Mesenchymal stem cell (in vitro differentiated cells and primary cell): ENCODE measurements around the gene TRPV3. TPM values are rescaled to one million over a fixed set of nuclear protein-coding genes. Genes with fewer than 3 reads are reported as not detected.

Experiments used
- DNase-seq: peaks from one replicate; pipeline ENCODE4 v3.0.0-alpha.2; 2013
- H2AFZ ChIP-seq: one replicate; pipeline ENCODE4 v1.6.1; 2013; ENCODE audit warnings: low read depth, mild to moderate bottlenecking, control low read depth, inconsistent platforms, low read length, moderate library complexity
- H2AK5ac ChIP-seq: 2 replicates; pipeline ENCODE4 v1.6.1; 2013; ENCODE audit warnings: low read length, moderate library complexity, mild to moderate bottlenecking, inconsistent platforms; ENCODE audit not compliant: severe bottlenecking
- H2BK120ac ChIP-seq: one replicate; pipeline ENCODE4 v1.6.1; 2013; ENCODE audit warnings: low read depth, mild to moderate bottlenecking, inconsistent platforms, low read length, moderate library complexity
- H2BK12ac ChIP-seq, 2 experiments: one replicate each; pipeline ENCODE4 v1.6.1; 2013; ENCODE audit warnings: inconsistent platforms in 2 of 2, low read length in 2 of 2, mild to moderate bottlenecking in 2 of 2, moderate library complexity in 2 of 2, control low read depth in 1 of 2
- H2BK15ac ChIP-seq: one replicate; pipeline ENCODE4 v1.6.1; 2013; ENCODE audit warnings: mild to moderate bottlenecking, low read depth, inconsistent platforms; ENCODE audit not compliant: poor library complexity, severe bottlenecking
- H2BK5ac ChIP-seq: 2 replicates; pipeline ENCODE4 v1.6.1; 2013; ENCODE audit warnings: low read depth, mild to moderate bottlenecking, low read length, control low read depth, inconsistent platforms; ENCODE audit not compliant: poor library complexity, severe bottlenecking
- H3K14ac ChIP-seq, 2 experiments: one replicate each; pipeline ENCODE4 v1.6.1; 2013; ENCODE audit warnings: inconsistent platforms in 2 of 2, low read length in 2 of 2, control low read depth in 1 of 2, mild to moderate bottlenecking in 1 of 2, moderate library complexity in 1 of 2
- H3K18ac ChIP-seq, 2 experiments: one replicate each; pipeline ENCODE4 v1.6.1; 2013; ENCODE audit warnings: inconsistent platforms in 2 of 2, low read length in 2 of 2, control low read depth in 1 of 2, low read depth in 1 of 2, mild to moderate bottlenecking in 1 of 2
- H3K23ac ChIP-seq, 2 experiments: one replicate each; pipeline ENCODE4 v1.6.1; 2013; ENCODE audit warnings: inconsistent platforms in 2 of 2, low read length in 2 of 2, mild to moderate bottlenecking in 2 of 2, moderate library complexity in 2 of 2, control low read depth in 1 of 2
- H3K27ac ChIP-seq: 2 replicates; pipeline ENCODE4 v1.5.1; 2013; ENCODE audit warnings: mild to moderate bottlenecking, moderate library complexity, low read length, control low read depth, inconsistent platforms; ENCODE audit not compliant: poor library complexity, severe bottlenecking
- H3K27me3 ChIP-seq, 2 experiments: 2 replicates each; pipeline versions ENCODE4 v1.6.1 to v1.7.0; 2013; ENCODE audit warnings: low read length in 2 of 2, mild to moderate bottlenecking in 2 of 2, moderate library complexity in 2 of 2, control low read depth in 1 of 2, inconsistent platforms in 1 of 2; ENCODE audit not compliant: control insufficient read depth in 1 of 2, insufficient read depth in 1 of 2
- H3K36me3 ChIP-seq, 2 experiments: 2 replicates each; pipeline versions ENCODE4 v1.6.1 to v1.7.0; 2013; ENCODE audit warnings: low read length in 2 of 2, control low read depth in 1 of 2, inconsistent platforms in 1 of 2, low read depth in 1 of 2, mild to moderate bottlenecking in 1 of 2; ENCODE audit not compliant: insufficient read depth in 2 of 2, control insufficient read depth in 1 of 2
- H3K4ac ChIP-seq, 2 experiments: one replicate each; pipeline ENCODE4 v1.6.1; 2013; ENCODE audit warnings: inconsistent platforms in 2 of 2, low read length in 2 of 2, mild to moderate bottlenecking in 2 of 2, moderate library complexity in 2 of 2, control low read depth in 1 of 2, low read depth in 1 of 2
- H3K4me1 ChIP-seq: 2 replicates; pipeline ENCODE4 v1.6.1; 2013; ENCODE audit warnings: low read depth, low read length, control low read depth; ENCODE audit not compliant: control insufficient read depth, insufficient read depth
- H3K4me2 ChIP-seq: 2 replicates; pipeline ENCODE4 v1.6.1; 2013; ENCODE audit warnings: low read length, mild to moderate bottlenecking, inconsistent platforms; ENCODE audit not compliant: poor library complexity, severe bottlenecking
- H3K4me3 ChIP-seq, 2 experiments: 2 replicates each; pipeline versions ENCODE4 v1.5.1 to v1.7.0; 2013; ENCODE audit warnings: low read length in 2 of 2, mild to moderate bottlenecking in 2 of 2, control low read depth in 1 of 2, low read depth in 1 of 2; ENCODE audit not compliant: insufficient read depth in 1 of 2
- H3K79me1 ChIP-seq: replicated peaks from 2 replicates; pipeline ENCODE4 v1.6.1; 2013; ENCODE audit warnings: mild to moderate bottlenecking, control low read depth, low read length, inconsistent platforms; ENCODE audit not compliant: poor library complexity, severe bottlenecking
- H3K9ac ChIP-seq: 2 replicates; pipeline ENCODE4 v1.7.0; 2013; ENCODE audit warnings: mild to moderate bottlenecking, low read length, moderate library complexity
- H3K9me3 ChIP-seq: 2 replicates; pipeline ENCODE4 v1.7.0; 2013; ENCODE audit warnings: mild to moderate bottlenecking, low read length; ENCODE audit not compliant: control insufficient read depth
- H4K8ac ChIP-seq: one replicate; pipeline ENCODE4 v1.6.1; 2013; ENCODE audit warnings: inconsistent platforms, mild to moderate bottlenecking, low read length, moderate library complexity
- H4K91ac ChIP-seq: one replicate; pipeline ENCODE4 v1.6.1; 2013; ENCODE audit warnings: mild to moderate bottlenecking, low read length, inconsistent platforms
- WGBS: methylation state at CpG from one replicate; pipeline ENCODE4 v1.1.7; 2013; ENCODE audit warnings: mixed read lengths; 5-methylcytosine and 5-hydroxymethylcytosine counted together
- polyA plus RNA-seq, 2 experiments: library from polyadenylated mRNA; stranded (reverse); fragments of 200-250 nt; gene quantifications; one replicate each; pipeline ENCODE4 v1.2.3, GENCODE V29; 2013

The TRPV3 gene
- 0.22 TPM for polyA plus RNA-seq (2013, experiment 1 of 2)
- polyA plus RNA-seq (2013, experiment 2 of 2): 0.21 TPM

GRCh38 chr17:3557768-3558583, at the start of gene TRPV3:
TSS of gene TRPV3 (minus strand) at chr17:3557812. CDS start at chr17:3554850, 2,962 bp downstream.
- H2BK12ac ChIP-seq: no peak within 1 kb of the TSS
- no peak within 1 kb of the TSS for H3K4me2 ChIP-seq
- peak within 1 kb of the TSS; percentile 62 for H3K9ac ChIP-seq
- no peak within 1 kb of the TSS for H2BK15ac ChIP-seq
- H3K36me3 ChIP-seq: no peaks in the 10 kb centered on the region
- no peak within 1 kb of the TSS for H3K18ac ChIP-seq
- WGBS: 88% methylated on average over 22 of the region's 23 CpGs
- peaks cover 12% of the 10 kb centered on the region for H3K4me1 ChIP-seq
- H2BK120ac ChIP-seq: no peak within 1 kb of the TSS
- no peak within 1 kb of the TSS for H2AFZ ChIP-seq
- H4K8ac ChIP-seq: no peak within 1 kb of the TSS
- H4K91ac ChIP-seq: no peak within 1 kb of the TSS
- H3K79me1 ChIP-seq: no peaks in the 10 kb centered on the region
- H3K23ac ChIP-seq: no peak within 1 kb of the TSS
- H3K4ac ChIP-seq: no peak within 1 kb of the TSS
- H2AK5ac ChIP-seq: no peak within 1 kb of the TSS
- H3K9me3 ChIP-seq: no peaks in the 10 kb centered on the region
- no peak for DNase-seq
- H3K14ac ChIP-seq: no peak within 1 kb of the TSS
- no peaks in the 10 kb centered on the region for H3K27me3 ChIP-seq
- no peak within 1 kb of the TSS for H3K27ac ChIP-seq
- no peak within 1 kb of the TSS for H3K4me3 ChIP-seq
- no peak within 1 kb of the TSS for H2BK5ac ChIP-seq

GRCh38 chr17:3603870-3604259, 46.3 kb upstream of the TRPV3 start:
- WGBS: 96% methylated on average over 4 of the region's 4 CpGs

GRCh38 chr17:3603119-3603869, 45.7 kb upstream of the TRPV3 start:
- H2AFZ ChIP-seq: no peak overlapping the region
- no peak overlapping the region for H2BK120ac ChIP-seq
- peaks cover 14 to 30% of the 10 kb centered on the region in 2 experiments for H3K36me3 ChIP-seq
- no peak overlapping the region for H2AK5ac ChIP-seq
- H3K9me3 ChIP-seq: no peaks in the 10 kb centered on the region
- H2BK5ac ChIP-seq: no peak overlapping the region
- no peak overlapping the region for H4K91ac ChIP-seq
- peak; percentile 34 for DNase-seq
- H3K4ac ChIP-seq: no peak overlapping the region
- H3K4me1 ChIP-seq: peaks cover 10% of the 10 kb centered on the region
- no peak overlapping the region for H3K4me2 ChIP-seq
- no peak overlapping the region for H2BK15ac ChIP-seq
- H3K4me3 ChIP-seq: no peak overlapping the region
- H3K18ac ChIP-seq: no peak overlapping the region
- H2BK12ac ChIP-seq: no peak overlapping the region
- H4K8ac ChIP-seq: no peak overlapping the region
- WGBS: 93% methylated on average over 12 of the region's 17 CpGs
- H3K27ac ChIP-seq: no peak overlapping the region
- H3K9ac ChIP-seq: peak overlapping the region; percentile 52
- H3K27me3 ChIP-seq: no peaks in the 10 kb centered on the region
- no peak overlapping the region for H3K23ac ChIP-seq
- no peak overlapping the region for H3K14ac ChIP-seq
- no peaks in the 10 kb centered on the region for H3K79me1 ChIP-seq

More at GRCh38 chr17:3603870-3604259, 46.3 kb upstream of the TRPV3 start:
- Histone ChIP-seq H3K9ac (no peak overlapping the region), H2BK12ac (no peak overlapping the region), H2BK5ac (no peak overlapping the region), H2AK5ac (no peak overlapping the region), H2BK120ac (no peak overlapping the region), H2AFZ (no peak overlapping the region), H3K79me1 (no peaks in the 10 kb centered on the region), H3K9me3 (no peaks in the 10 kb centered on the region), H3K4ac (no peak overlapping the region), H3K18ac (no peak overlapping the region), H3K14ac (no peak overlapping the region), H3K4me3 (no peak overlapping the region), H3K4me2 (no peak overlapping the region), H3K27me3 (no peaks in the 10 kb centered on the region), H2BK15ac (no peak overlapping the region), H3K4me1 (peaks cover 10% of the 10 kb centered on the region), H3K23ac (no peak overlapping the region), H3K36me3 (peaks cover 18 to 35% of the 10 kb centered on the region in 2 experiments), H4K8ac (peak overlapping the region; percentile 55), H4K91ac (no peak overlapping the region), H3K27ac (no peak overlapping the region)
- DNase-seq: no peak

GRCh38 chr17:3602499-3602898, 44.9 kb upstream of the TRPV3 start:
- no peak overlapping the region for H2BK15ac ChIP-seq

More at GRCh38 chr17:3602499-3602898, 44.9 kb upstream of the TRPV3 start:
- H3K4me1 ChIP-seq: peaks cover 12% of the 10 kb centered on the region
- no peak overlapping the region for H2AFZ ChIP-seq
- peaks cover 9 to 24% of the 10 kb centered on the region in 2 experiments for H3K36me3 ChIP-seq
- no peaks in the 10 kb centered on the region for H3K27me3 ChIP-seq
- no peak overlapping the region for H3K14ac ChIP-seq
- no peak overlapping the region for H3K4me2 ChIP-seq
- WGBS: 62% methylated on average over 16 of the region's 16 CpGs
- H3K18ac ChIP-seq: no peak overlapping the region
- H3K79me1 ChIP-seq: no peaks in the 10 kb centered on the region
- H3K23ac ChIP-seq: no peak overlapping the region
- no peak overlapping the region for H3K9ac ChIP-seq
- H2BK12ac ChIP-seq: no peak overlapping the region
- no peak overlapping the region for H4K91ac ChIP-seq
- H3K9me3 ChIP-seq: no peaks in the 10 kb centered on the region
- DNase-seq: peak; percentile 13
- H3K4ac ChIP-seq: no peak overlapping the region
- no peak overlapping the region for H2AK5ac ChIP-seq
- H2BK5ac ChIP-seq: no peak overlapping the region
- H3K4me3 ChIP-seq: no peak overlapping the region
- H3K27ac ChIP-seq: no peak overlapping the region
- no peak overlapping the region for H2BK120ac ChIP-seq
- H4K8ac ChIP-seq: no peak overlapping the region
